CD4-positive, alpha-beta T cell (primary cell): ENCODE measurements around the gene SPACA6. TPM values are rescaled to one million over a fixed set of nuclear protein-coding genes. Genes with fewer than 3 reads are reported as not detected.

Source experiments
- ATAC-seq: fragments of 200-7000 bp; cut with Tn5 transposase; one replicate; pipeline ENCODE4 v1.10.0; 2022; ENCODE audit warnings: mild to moderate bottlenecking; ENCODE audit not compliant: poor library complexity
- CTCF ChIA-PET: fragments of 350-600 bp; sonication (Branson Sonifier 250); formaldehyde crosslinking; loops from one replicate; lab custom pipeline; 2021; ENCODE audit warnings: antibody characterized with exemption, inconsistent platforms; lab: Charles Lee
- POLR2A ChIA-PET: fragments of 350-600 bp; sonication (Branson Sonifier 250); formaldehyde crosslinking; loops from one replicate; lab custom pipeline; 2021; ENCODE audit warnings: antibody characterized with exemption, inconsistent platforms; lab: Charles Lee
- DNase-seq, 14 experiments: peaks; one replicate each; pipeline ENCODE4 v3.0.0-alpha.2; 2013 to 2020; ENCODE audit warnings: mixed read lengths in 2 of 14
- H3K27ac ChIP-seq, 2 donors: one replicate each; pipeline versions ENCODE4 v1.5.1 to v1.7.0; 2013; ENCODE audit warnings: low read length in 2 of 2, low read depth in 1 of 2, mild to moderate bottlenecking in 1 of 2
- H3K27me3 ChIP-seq, 2 experiments: 1 replicate in 1 of 2; 2 replicates in 1 of 2; pipeline versions ENCODE4 v1.6.1 to v1.7.0; 2013; ENCODE audit warnings: low read length in 2 of 2, control low read depth in 1 of 2, mild to moderate bottlenecking in 1 of 2, moderate library complexity in 1 of 2; ENCODE audit not compliant: insufficient read depth in 2 of 2, control insufficient read depth in 1 of 2
- H3K36me3 ChIP-seq: one replicate; pipeline ENCODE4 v1.6.1; 2013; ENCODE audit warnings: low read length, control low read depth; ENCODE audit not compliant: insufficient read depth
- H3K4me1 ChIP-seq: one replicate; pipeline ENCODE4 v1.6.1; 2013; ENCODE audit warnings: low read length, control low read depth; ENCODE audit not compliant: insufficient read depth
- H3K4me3 ChIP-seq: one replicate; pipeline ENCODE4 v1.5.1; 2013; ENCODE audit warnings: mild to moderate bottlenecking, low read length, moderate library complexity
- H3K9me3 ChIP-seq, 2 experiments: 1 replicate in 1 of 2; 2 replicates in 1 of 2; pipeline versions ENCODE4 v1.6.1 to v1.7.0; 2013; ENCODE audit warnings: low read length in 2 of 2, mild to moderate bottlenecking in 2 of 2, control low read depth in 1 of 2, moderate library complexity in 1 of 2; ENCODE audit not compliant: control insufficient read depth in 1 of 2, insufficient read depth in 1 of 2
- H3K27ac Mint-ChIP-seq: one replicate; pipeline ENCODE4 v1.8.0; 2020; ENCODE audit warnings: mixed read lengths
- H3K27me3 Mint-ChIP-seq: one replicate; pipeline ENCODE4 v1.8.0; 2021; ENCODE audit warnings: mixed read lengths
- H3K36me3 Mint-ChIP-seq: one replicate; pipeline ENCODE4 v1.8.0; 2021; ENCODE audit warnings: low read depth, mixed read lengths
- H3K4me1 Mint-ChIP-seq: one replicate; pipeline ENCODE4 v1.8.0; 2021; ENCODE audit warnings: low read depth, mixed read lengths
- H3K4me3 Mint-ChIP-seq: one replicate; pipeline ENCODE4 v1.8.0; 2020; ENCODE audit warnings: mild to moderate bottlenecking, mixed read lengths
- H3K9me3 Mint-ChIP-seq: one replicate; pipeline ENCODE4 v1.8.0; 2020; ENCODE audit warnings: mixed read lengths
- CTCF ChIP-seq: fragments of 200-600 bp; IDR thresholded peaks from one replicate; pipeline ENCODE4 v1.8.0; 2022; ENCODE audit warnings: antibody characterized with exemption, mild to moderate bottlenecking
- intact Hi-C, 2 experiments: fragments of 100-400 bp; cut with DNase I in 1 of 2; cut with micrococcal nuclease in 1 of 2; formaldehyde crosslinking; loops; one replicate each; pipeline versions ENCODE4 v1.15.1 to v1.9.0; 2023 to 2025; cut with DNase I, micrococcal nuclease
- total RNA-seq, 174 experiments: library from RNA in 2 of 174; stranded (reverse) in 2 of 174; gene quantifications; one replicate each; pipeline ENCODE4 v1.2.3 and lab custom pipeline; 2021 to 2026

The SPACA6 gene
- total RNA-seq, 2 experiments from 2014 or later: 2.8 to 3.6 TPM

GRCh38 chr19:51739466-51740213 is 46.5 kb downstream of the SPACA6 start:
- no peaks in the 10 kb centered on the region for H3K36me3 ChIP-seq
- H3K9me3 ChIP-seq: no peaks in the 10 kb centered on the region
- Mint-ChIP-seq H3K4me3 (no peak overlapping the region), H3K9me3 (no peaks in the 10 kb centered on the region), H3K27ac (no peak overlapping the region), H3K4me1 (no peaks in the 10 kb centered on the region), H3K27me3 (peaks cover 45% of the 10 kb centered on the region), H3K36me3 (no peaks in the 10 kb centered on the region)
- H3K4me1 ChIP-seq: no peaks in the 10 kb centered on the region
- no peak overlapping the region for H3K4me3 ChIP-seq
- intact Hi-C loops: no loop called here
- H3K27ac ChIP-seq: no peak overlapping the region
- ChIA-PET CTCF (no interaction called here), POLR2A (no interaction called here)
- H3K27me3 ChIP-seq: peaks cover 2 to 15% of the 10 kb centered on the region in 2 experiments
- DNase-seq: no peak
- no peak for TF ChIP-seq CTCF
- no peak for ATAC-seq

- intact Hi-C loops: no loop called here
- no peak overlapping the region for H3K27ac ChIP-seq
- CTCF ChIA-PET: no interaction called here
Measured at GRCh38 chr19:51740356-51740755, 47.2 kb downstream of the SPACA6 start.

GRCh38 chr19:51742789-51743188 is 49.7 kb downstream of the SPACA6 start:
- no peak for ATAC-seq
- no peaks in the 10 kb centered on the region for H3K9me3 Mint-ChIP-seq
- H3K4me1 Mint-ChIP-seq: no peaks in the 10 kb centered on the region
- Histone ChIP-seq H3K27ac (no peak overlapping the region), H3K36me3 (no peaks in the 10 kb centered on the region), H3K9me3 (peaks cover 0 to 6% of the 10 kb centered on the region in 2 experiments), H3K4me3 (no peak overlapping the region), H3K27me3 (peaks cover 0 to 2% of the 10 kb centered on the region in 2 experiments), H3K4me1 (no peaks in the 10 kb centered on the region)
- intact Hi-C loops: no loop called here
- H3K27ac Mint-ChIP-seq: no peak overlapping the region
- ChIA-PET CTCF (no interaction called here), POLR2A (no interaction called here)
- TF ChIP-seq CTCF: no peak
- DNase-seq: no peak
- H3K27me3 Mint-ChIP-seq: peaks cover 40% of the 10 kb centered on the region
- no peak overlapping the region for H3K4me3 Mint-ChIP-seq
- H3K36me3 Mint-ChIP-seq: no peaks in the 10 kb centered on the region

More at GRCh38 chr19:51740356-51740755, 47.2 kb downstream of the SPACA6 start:
- H3K9me3 ChIP-seq: no peaks in the 10 kb centered on the region
- POLR2A ChIA-PET: no interaction called here
- H3K36me3 Mint-ChIP-seq: no peaks in the 10 kb centered on the region
- H3K36me3 ChIP-seq: no peaks in the 10 kb centered on the region
- ATAC-seq: no peak
- no peaks in the 10 kb centered on the region for H3K4me1 Mint-ChIP-seq
- peaks cover 40% of the 10 kb centered on the region for H3K27me3 Mint-ChIP-seq
- no peak overlapping the region for H3K4me3 ChIP-seq
- no peaks in the 10 kb centered on the region for H3K9me3 Mint-ChIP-seq
- H3K4me3 Mint-ChIP-seq: no peak overlapping the region
- no peaks in the 10 kb centered on the region for H3K4me1 ChIP-seq
- TF ChIP-seq CTCF: no peak
- peaks cover 2 to 8% of the 10 kb centered on the region in 2 experiments for H3K27me3 ChIP-seq
- H3K27ac Mint-ChIP-seq: no peak overlapping the region
- peak in 1 of 14 experiments; percentile 38 for DNase-seq
